ENCODE results near the gene RALGDS. TPM values are rescaled to one million over a fixed set of nuclear protein-coding genes. Genes with fewer than 3 reads are reported as not detected.

RALGDS gene
- total RNA-seq, 1 experiment from 2014 or later: 22.9 TPM

DNA sequence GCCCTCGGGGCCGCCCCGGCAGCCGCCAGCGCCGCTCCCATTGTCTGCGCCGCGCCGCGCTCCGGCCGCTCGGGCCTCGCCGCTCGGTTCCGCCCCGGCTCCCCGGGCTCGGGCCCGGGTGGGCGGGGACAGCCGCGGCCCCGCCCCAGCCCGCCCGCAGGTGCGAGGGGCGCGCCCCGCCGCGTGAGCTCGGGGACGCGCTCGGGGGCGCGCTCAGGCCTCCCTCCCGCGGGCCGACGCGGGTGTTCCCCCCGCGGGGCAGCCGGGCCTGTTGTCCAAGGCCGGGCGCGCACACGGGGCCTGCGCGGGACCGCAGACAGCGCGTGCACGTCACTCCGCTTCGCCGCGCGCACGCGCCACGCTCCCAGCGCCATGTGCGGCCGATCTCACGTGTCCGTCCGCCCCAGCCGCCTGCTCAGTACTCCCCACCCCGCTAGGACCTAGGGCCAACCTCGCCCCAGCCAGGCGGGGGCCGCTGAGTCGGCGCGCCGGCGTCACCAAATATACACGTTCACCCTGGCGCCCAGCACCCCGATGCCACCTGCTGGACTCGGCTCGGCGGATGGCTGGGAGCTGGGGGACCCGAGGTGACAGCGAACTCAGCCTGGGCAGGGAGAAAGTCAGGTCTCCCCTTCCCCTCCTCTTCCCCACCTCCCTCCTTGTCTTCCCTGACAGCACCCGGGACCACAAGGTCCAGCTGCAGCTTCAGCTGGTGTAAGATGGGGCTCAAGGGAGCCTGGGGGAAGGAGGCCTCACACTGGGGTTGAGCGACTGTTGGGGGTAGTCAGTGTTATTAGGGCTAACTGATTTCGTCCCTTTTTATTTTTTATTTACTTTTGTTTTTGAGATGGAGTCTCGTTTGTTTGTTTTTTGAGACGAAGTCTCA, 28.3 kb upstream of the RALGDS start (continued):
- TF ChIP-seq, protein P1, sequence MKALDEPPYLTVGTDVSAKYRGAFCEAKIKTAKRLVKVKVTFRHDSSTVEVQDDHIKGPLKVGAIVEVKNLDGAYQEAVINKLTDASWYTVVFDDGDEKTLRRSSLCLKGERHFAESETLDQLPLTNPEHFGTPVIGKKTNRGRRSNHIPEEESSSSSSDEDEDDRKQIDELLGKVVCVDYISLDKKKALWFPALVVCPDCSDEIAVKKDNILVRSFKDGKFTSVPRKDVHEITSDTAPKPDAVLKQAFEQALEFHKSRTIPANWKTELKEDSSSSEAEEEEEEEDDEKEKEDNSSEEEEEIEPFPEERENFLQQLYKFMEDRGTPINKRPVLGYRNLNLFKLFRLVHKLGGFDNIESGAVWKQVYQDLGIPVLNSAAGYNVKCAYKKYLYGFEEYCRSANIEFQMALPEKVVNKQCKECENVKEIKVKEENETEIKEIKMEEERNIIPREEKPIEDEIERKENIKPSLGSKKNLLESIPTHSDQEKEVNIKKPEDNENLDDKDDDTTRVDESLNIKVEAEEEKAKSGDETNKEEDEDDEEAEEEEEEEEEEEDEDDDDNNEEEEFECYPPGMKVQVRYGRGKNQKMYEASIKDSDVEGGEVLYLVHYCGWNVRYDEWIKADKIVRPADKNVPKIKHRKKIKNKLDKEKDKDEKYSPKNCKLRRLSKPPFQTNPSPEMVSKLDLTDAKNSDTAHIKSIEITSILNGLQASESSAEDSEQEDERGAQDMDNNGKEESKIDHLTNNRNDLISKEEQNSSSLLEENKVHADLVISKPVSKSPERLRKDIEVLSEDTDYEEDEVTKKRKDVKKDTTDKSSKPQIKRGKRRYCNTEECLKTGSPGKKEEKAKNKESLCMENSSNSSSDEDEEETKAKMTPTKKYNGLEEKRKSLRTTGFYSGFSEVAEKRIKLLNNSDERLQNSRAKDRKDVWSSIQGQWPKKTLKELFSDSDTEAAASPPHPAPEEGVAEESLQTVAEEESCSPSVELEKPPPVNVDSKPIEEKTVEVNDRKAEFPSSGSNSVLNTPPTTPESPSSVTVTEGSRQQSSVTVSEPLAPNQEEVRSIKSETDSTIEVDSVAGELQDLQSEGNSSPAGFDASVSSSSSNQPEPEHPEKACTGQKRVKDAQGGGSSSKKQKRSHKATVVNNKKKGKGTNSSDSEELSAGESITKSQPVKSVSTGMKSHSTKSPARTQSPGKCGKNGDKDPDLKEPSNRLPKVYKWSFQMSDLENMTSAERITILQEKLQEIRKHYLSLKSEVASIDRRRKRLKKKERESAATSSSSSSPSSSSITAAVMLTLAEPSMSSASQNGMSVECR (CRISPR knock-in tag; IDR thresholded peaks at IDR 0.05; ENCODE audit: borderline replicate concordance): peak; percentile 81; the same call in 1 of the 2 replicates
- TF ChIP-seq, protein P2, sequence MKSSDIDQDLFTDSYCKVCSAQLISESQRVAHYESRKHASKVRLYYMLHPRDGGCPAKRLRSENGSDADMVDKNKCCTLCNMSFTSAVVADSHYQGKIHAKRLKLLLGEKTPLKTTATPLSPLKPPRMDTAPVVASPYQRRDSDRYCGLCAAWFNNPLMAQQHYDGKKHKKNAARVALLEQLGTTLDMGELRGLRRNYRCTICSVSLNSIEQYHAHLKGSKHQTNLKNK (CRISPR knock-in tag; IDR thresholded peaks at IDR 0.05): 0 out of 2 replicates have a peak, but pooled peaks have one; percentile 9
- TF ChIP-seq ZNF263 (CRISPR knock-in tag; IDR thresholded peaks at IDR 0.05; ENCODE audit: low read depth): 0 out of 2 replicates have a peak, but pooled peaks have one; percentile 35
- TF ChIP-seq EMX1 (CRISPR knock-in tag; IDR thresholded peaks at IDR 0.05): peak; percentile 86
- peak; percentile 97 for TF ChIP-seq ZNF416 (CRISPR knock-in tag; IDR thresholded peaks at IDR 0.05)
- TF ChIP-seq ZBTB21 (CRISPR knock-in tag; IDR thresholded peaks at IDR 0.05; ENCODE audit: borderline replicate concordance): no peak; the same call in 1 of the 2 replicates
- TF ChIP-seq, protein P3, sequence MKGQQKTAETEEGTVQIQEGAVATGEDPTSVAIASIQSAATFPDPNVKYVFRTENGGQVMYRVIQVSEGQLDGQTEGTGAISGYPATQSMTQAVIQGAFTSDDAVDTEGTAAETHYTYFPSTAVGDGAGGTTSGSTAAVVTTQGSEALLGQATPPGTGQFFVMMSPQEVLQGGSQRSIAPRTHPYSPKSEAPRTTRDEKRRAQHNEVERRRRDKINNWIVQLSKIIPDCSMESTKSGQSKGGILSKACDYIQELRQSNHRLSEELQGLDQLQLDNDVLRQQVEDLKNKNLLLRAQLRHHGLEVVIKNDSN (CRISPR knock-in tag; IDR thresholded peaks at IDR 0.05): peak; percentile 83
- no peak for TF ChIP-seq ZNF423 (CRISPR knock-in tag; IDR thresholded peaks at IDR 0.05)
- TF ChIP-seq MYBL2 (CRISPR knock-in tag; IDR thresholded peaks at IDR 0.05): no peak
- TF ChIP-seq IRF2 (CRISPR knock-in tag; IDR thresholded peaks at IDR 0.05; ENCODE audit: borderline replicate concordance, low read depth): no peak
- TF ChIP-seq, protein P4, sequence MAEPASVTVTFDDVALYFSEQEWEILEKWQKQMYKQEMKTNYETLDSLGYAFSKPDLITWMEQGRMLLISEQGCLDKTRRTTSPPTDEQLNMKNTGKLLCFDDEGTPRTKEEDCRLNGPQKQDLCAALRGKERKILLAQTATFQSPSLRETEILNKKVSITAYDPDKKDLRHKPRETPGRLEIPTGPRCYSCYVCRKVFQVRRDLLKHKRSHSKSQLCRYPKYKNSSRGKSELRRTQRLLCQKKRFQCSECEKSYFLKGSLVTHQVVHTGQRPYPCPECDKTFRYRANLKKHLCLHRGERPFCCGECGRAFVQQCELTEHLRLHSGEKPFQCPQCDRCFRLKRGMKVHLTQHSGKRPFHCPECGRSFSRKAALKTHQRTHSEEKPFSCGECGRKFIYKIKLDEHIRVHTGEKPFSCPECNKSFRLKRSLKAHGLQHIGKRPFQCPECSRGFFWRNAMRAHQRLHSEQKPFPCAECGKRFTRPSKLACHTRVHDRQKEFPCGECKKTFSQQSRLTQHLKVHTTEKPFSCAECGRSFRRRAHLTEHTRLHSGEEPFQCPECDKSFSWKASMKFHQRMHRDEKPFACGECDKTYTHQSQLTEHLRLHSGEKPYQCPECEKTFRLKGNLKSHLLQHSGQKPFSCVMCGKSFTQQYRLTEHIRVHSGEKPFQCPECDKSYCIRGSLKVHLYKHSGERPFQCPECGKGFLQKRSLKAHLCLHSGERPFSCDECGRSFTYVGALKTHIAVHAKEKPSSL (CRISPR knock-in tag; conservative IDR thresholded peaks at IDR 0.05): no peak
- TF ChIP-seq, protein P5, sequence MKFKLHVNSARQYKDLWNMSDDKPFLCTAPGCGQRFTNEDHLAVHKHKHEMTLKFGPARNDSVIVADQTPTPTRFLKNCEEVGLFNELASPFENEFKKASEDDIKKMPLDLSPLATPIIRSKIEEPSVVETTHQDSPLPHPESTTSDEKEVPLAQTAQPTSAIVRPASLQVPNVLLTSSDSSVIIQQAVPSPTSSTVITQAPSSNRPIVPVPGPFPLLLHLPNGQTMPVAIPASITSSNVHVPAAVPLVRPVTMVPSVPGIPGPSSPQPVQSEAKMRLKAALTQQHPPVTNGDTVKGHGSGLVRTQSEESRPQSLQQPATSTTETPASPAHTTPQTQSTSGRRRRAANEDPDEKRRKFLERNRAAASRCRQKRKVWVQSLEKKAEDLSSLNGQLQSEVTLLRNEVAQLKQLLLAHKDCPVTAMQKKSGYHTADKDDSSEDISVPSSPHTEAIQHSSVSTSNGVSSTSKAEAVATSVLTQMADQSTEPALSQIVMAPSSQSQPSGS (CRISPR knock-in tag; IDR thresholded peaks at IDR 0.05; ENCODE audit: borderline replicate concordance, low read depth): no peak
- TF ChIP-seq JAZF1 (CRISPR knock-in tag; IDR thresholded peaks at IDR 0.05): no peak
- TF ChIP-seq, protein P6, sequence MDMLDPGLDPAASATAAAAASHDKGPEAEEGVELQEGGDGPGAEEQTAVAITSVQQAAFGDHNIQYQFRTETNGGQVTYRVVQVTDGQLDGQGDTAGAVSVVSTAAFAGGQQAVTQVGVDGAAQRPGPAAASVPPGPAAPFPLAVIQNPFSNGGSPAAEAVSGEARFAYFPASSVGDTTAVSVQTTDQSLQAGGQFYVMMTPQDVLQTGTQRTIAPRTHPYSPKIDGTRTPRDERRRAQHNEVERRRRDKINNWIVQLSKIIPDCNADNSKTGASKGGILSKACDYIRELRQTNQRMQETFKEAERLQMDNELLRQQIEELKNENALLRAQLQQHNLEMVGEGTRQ (CRISPR knock-in tag; IDR thresholded peaks at IDR 0.05): peak; percentile 85
- no peak for TF ChIP-seq RORB (CRISPR knock-in tag; IDR thresholded peaks at IDR 0.05)
- TF ChIP-seq, protein P7, sequence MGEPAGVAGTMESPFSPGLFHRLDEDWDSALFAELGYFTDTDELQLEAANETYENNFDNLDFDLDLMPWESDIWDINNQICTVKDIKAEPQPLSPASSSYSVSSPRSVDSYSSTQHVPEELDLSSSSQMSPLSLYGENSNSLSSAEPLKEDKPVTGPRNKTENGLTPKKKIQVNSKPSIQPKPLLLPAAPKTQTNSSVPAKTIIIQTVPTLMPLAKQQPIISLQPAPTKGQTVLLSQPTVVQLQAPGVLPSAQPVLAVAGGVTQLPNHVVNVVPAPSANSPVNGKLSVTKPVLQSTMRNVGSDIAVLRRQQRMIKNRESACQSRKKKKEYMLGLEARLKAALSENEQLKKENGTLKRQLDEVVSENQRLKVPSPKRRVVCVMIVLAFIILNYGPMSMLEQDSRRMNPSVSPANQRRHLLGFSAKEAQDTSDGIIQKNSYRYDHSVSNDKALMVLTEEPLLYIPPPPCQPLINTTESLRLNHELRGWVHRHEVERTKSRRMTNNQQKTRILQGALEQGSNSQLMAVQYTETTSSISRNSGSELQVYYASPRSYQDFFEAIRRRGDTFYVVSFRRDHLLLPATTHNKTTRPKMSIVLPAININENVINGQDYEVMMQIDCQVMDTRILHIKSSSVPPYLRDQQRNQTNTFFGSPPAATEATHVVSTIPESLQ (CRISPR knock-in tag; IDR thresholded peaks at IDR 0.05): no peak
- TF ChIP-seq KAT7 (CRISPR knock-in tag; IDR thresholded peaks at IDR 0.05; ENCODE audit: borderline replicate concordance): peak; percentile 84; the same call in 1 of the 2 replicates
- TF ChIP-seq, protein P8, sequence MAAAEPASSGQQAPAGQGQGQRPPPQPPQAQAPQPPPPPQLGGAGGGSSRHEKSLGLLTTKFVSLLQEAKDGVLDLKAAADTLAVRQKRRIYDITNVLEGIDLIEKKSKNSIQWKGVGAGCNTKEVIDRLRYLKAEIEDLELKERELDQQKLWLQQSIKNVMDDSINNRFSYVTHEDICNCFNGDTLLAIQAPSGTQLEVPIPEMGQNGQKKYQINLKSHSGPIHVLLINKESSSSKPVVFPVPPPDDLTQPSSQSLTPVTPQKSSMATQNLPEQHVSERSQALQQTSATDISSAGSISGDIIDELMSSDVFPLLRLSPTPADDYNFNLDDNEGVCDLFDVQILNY (CRISPR knock-in tag; IDR thresholded peaks at IDR 0.05): peak; percentile 77; the same call in 1 of the 2 replicates
- TF ChIP-seq, protein P9, sequence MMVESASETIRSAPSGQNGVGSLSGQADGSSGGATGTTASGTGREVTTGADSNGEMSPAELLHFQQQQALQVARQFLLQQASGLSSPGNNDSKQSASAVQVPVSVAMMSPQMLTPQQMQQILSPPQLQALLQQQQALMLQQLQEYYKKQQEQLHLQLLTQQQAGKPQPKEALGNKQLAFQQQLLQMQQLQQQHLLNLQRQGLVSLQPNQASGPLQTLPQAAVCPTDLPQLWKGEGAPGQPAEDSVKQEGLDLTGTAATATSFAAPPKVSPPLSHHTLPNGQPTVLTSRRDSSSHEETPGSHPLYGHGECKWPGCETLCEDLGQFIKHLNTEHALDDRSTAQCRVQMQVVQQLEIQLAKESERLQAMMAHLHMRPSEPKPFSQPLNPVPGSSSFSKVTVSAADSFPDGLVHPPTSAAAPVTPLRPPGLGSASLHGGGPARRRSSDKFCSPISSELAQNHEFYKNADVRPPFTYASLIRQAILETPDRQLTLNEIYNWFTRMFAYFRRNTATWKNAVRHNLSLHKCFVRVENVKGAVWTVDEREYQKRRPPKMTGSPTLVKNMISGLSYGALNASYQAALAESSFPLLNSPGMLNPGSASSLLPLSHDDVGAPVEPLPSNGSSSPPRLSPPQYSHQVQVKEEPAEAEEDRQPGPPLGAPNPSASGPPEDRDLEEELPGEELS (CRISPR knock-in tag; IDR thresholded peaks at IDR 0.05): 0 out of 2 replicates have a peak, but pooled peaks have one; percentile 16

All from WTC11 (cell line).